ENCODE results near the gene ZNF835. TPM values are rescaled to one million over a fixed set of nuclear protein-coding genes. Genes with fewer than 3 reads are reported as not detected.
"Not testable (repeated sequence)": the region's sequence is repeated elsewhere in the genome, so short reads cannot be mapped to it uniquely, and the experiment has no call there.

Gene ZNF835
- total RNA-seq, 1 donor, result not detected

DNA sequence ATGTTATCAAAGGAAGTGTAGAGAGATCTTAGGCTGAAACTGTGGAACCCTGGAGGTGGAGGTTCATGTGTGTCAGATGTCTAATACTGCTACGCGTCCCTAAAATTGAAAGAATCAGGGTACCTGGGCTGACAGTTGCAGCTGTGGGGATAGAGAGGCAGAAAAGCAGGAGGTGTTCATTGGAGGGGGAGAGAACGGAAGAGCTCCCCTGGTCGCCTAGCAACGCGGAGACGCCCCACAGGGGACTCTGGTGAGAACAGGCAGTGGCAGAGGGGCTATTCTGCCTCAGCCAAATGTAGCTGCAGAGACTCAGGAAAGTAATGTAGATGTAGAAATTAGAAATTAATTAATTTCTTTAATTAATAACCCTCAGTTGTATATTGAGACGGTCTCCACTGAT is 10.1 kb upstream of the ZNF835 start:
- no peak for DNase-seq (ENCODE audit: low read depth)
- no peak overlapping the region for H3K4me3 ChIP-seq (ENCODE audit: low read depth, low read length)
- TF ChIP-seq, protein P1, sequence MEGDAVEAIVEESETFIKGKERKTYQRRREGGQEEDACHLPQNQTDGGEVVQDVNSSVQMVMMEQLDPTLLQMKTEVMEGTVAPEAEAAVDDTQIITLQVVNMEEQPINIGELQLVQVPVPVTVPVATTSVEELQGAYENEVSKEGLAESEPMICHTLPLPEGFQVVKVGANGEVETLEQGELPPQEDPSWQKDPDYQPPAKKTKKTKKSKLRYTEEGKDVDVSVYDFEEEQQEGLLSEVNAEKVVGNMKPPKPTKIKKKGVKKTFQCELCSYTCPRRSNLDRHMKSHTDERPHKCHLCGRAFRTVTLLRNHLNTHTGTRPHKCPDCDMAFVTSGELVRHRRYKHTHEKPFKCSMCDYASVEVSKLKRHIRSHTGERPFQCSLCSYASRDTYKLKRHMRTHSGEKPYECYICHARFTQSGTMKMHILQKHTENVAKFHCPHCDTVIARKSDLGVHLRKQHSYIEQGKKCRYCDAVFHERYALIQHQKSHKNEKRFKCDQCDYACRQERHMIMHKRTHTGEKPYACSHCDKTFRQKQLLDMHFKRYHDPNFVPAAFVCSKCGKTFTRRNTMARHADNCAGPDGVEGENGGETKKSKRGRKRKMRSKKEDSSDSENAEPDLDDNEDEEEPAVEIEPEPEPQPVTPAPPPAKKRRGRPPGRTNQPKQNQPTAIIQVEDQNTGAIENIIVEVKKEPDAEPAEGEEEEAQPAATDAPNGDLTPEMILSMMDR (IDR thresholded peaks at IDR 0.05; ENCODE audit: insufficient read depth, low read length), result no peak

- no peak for DNase-seq (ENCODE audit: low read depth)
- TF ChIP-seq, protein P1 (IDR thresholded peaks at IDR 0.05; ENCODE audit: insufficient read depth, low read length), result no peak
These were observed 6.6 kb upstream of the ZNF835 start for GRCh38 chr19:56678205-56678604.

DNA sequence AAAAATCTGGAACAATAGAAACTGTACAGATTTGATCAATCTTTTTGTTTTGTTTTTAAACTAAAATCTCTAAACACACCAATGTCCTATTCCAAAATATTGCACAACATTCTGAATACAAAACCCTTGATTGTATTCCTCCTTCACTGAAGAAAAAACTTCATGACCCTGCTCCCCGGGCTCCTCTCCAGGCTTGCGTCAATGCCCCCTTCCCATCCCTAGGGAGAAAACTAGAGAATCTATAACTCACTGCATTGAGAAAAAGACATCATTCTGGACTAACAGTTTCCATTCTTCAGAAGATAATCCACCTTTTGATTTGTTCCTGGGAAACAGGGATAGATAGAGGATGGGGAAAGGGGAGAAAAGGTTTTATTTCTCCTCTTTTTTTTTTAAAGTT is 1.1 kb upstream of the ZNF835 start:
- DNase-seq (ENCODE audit: low read depth); H3K4me3 ChIP-seq (ENCODE audit: low read depth, low read length): not testable (repeated sequence)

More at GRCh38 chr19:56678205-56678604, 6.6 kb upstream of the ZNF835 start:
- no peak overlapping the region for H3K4me3 ChIP-seq (ENCODE audit: low read depth, low read length)

GRCh38 chr19:56670961-56671612 is 470 bp downstream of the ZNF835 start:
- TF ChIP-seq, protein P1 (IDR thresholded peaks at IDR 0.05; ENCODE audit: insufficient read depth, low read length), result no peak
- no peak overlapping the region for H3K4me3 ChIP-seq (ENCODE audit: low read depth, low read length)
- DNase-seq (ENCODE audit: low read depth), result no peak

GRCh38 chr19:56670401-56670960 is 1.1 kb downstream of the ZNF835 start:
- no peak overlapping the region for H3K4me3 ChIP-seq (ENCODE audit: low read depth, low read length)
- TF ChIP-seq, protein P1 (IDR thresholded peaks at IDR 0.05; ENCODE audit: insufficient read depth, low read length), result no peak
- DNase-seq (ENCODE audit: low read depth), result no peak

- DNase-seq (ENCODE audit: low read depth), result no peak
- no peak overlapping the region for H3K4me3 ChIP-seq (ENCODE audit: low read depth, low read length)
- TF ChIP-seq, protein P1 (IDR thresholded peaks at IDR 0.05; ENCODE audit: insufficient read depth, low read length), result no peak
These were observed 2.9 kb downstream of the ZNF835 start for GRCh38 chr19:56668676-56669075.

DNA sequence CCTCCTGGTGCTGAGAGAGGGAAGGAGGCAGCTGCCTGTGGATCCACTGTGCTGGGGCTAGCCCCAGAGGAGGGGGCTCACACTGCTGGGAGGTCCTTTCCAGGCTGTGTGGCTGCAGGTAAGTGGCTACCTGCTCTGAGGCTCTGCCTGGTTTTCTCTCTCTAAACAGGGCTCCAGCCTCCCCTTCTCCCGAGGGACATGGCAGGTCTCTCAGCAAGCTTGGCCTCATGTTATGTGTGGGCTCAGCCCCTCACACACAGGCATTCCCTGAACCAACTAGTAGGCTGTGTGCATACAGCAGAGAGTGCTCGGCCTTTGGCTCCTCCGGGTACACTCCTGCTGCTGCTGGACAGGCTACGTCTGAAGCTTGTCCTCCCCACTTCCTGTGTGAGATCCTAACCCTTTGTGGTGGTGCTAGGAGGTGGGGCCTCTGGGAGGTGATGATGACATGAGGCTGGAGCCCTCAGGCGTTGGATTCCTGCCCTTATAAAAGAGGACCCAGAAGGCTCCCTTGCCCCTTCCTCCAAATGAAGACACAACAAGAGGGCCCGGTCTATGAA is 4.2 kb downstream of the ZNF835 start:
- no peak for DNase-seq (ENCODE audit: low read depth)
- TF ChIP-seq, protein P1 (IDR thresholded peaks at IDR 0.05; ENCODE audit: insufficient read depth, low read length), result no peak
- no peak overlapping the region for H3K4me3 ChIP-seq (ENCODE audit: low read depth, low read length)
